Colonic mucosa (tissue), 4 donors: Measurements from ENCODE around the gene DDX3X. TPM values are rescaled to one million over a fixed set of nuclear protein-coding genes. Genes with fewer than 3 reads are reported as not detected.
"Not testable (repeated sequence)": the region's sequence is repeated elsewhere in the genome, so short reads cannot be mapped to it uniquely, and the experiment has no call there.

Source experiments
- DNase-seq: peaks from one replicate; pipeline ENCODE4 v3.0.0-alpha.2; 2020
- H3K27ac ChIP-seq: fragments of 200-600 bp; one replicate; pipeline ENCODE4 v1.8.0; 2021
- H3K27me3 ChIP-seq: fragments of 200-600 bp; one replicate; pipeline ENCODE4 v1.8.0; 2021
- H3K36me3 ChIP-seq: fragments of 200-600 bp; one replicate; pipeline ENCODE4 v1.8.0; 2021
- H3K4me1 ChIP-seq: fragments of 200-600 bp; one replicate; pipeline ENCODE4 v1.8.0; 2021; ENCODE audit warnings: mild to moderate bottlenecking
- H3K4me3 ChIP-seq: fragments of 200-600 bp; one replicate; pipeline ENCODE4 v1.8.0; 2021
- H3K9ac ChIP-seq, 2 donors: one replicate each; pipeline ENCODE4 v1.7.0; 2013; ENCODE audit warnings: control low read depth in 2 of 2, low read depth in 2 of 2, low read length in 2 of 2
- H3K9me3 ChIP-seq: fragments of 200-600 bp; one replicate; pipeline ENCODE4 v1.8.0; 2021
- CTCF ChIP-seq: fragments of 200-600 bp; IDR thresholded peaks from one replicate; pipeline ENCODE4 v1.8.0; 2022; ENCODE audit warnings: antibody characterized with exemption, mild to moderate bottlenecking
- intact Hi-C: fragments of 100-400 bp; cut with DNase I; formaldehyde crosslinking; loops from one replicate; pipeline ENCODE4 v1.14.1; 2022
- total RNA-seq, 2 donors: library from RNA; stranded (reverse); fragmentation: NEBNext Ultra II Directional in 1 of 2; extraction: Animal tissue kit (Norgen Biotek cat#: 25700) in 1 of 2; gene quantifications; one replicate each; pipeline ENCODE4 v1.2.1, GENCODE V29; 2021
- donor health status: healthy.
- donor health status: DM: no; HTN: no; CAD: no.
- donor health status: DM: no; HTN: no; CAD: no.

Gene DDX3X
- total RNA-seq, 2 donors from 2014 or later = 192 to 318 TPM

- H3K9me3 ChIP-seq = no peaks in the 10 kb centered on the region
- no peaks in the 10 kb centered on the region for H3K27me3 ChIP-seq
- no peak for DNase-seq
- peaks cover 12% of the 10 kb centered on the region for H3K36me3 ChIP-seq
- no peak overlapping the region for H3K4me3 ChIP-seq
- no peaks in the 10 kb centered on the region for H3K4me1 ChIP-seq
- intact Hi-C loops = no loop called here
- H3K9ac ChIP-seq = no peak overlapping the region
- no peak for TF ChIP-seq CTCF
- no peak overlapping the region for H3K27ac ChIP-seq
These were observed 17.1 kb downstream of the DDX3X start for GRCh38 chrX:41350976-41351569.

GRCh38 chrX:41351923-41352322, 18.0 kb downstream of the DDX3X start:
- DNase-seq = no peak

GRCh38 chrX:41352329-41352838, 18.4 kb downstream of the DDX3X start:
- no peaks in the 10 kb centered on the region for H3K27me3 ChIP-seq
- intact Hi-C loops = no loop called here
- H3K4me1 ChIP-seq = no peaks in the 10 kb centered on the region
- DNase-seq = no peak
- no peaks in the 10 kb centered on the region for H3K9me3 ChIP-seq
- H3K36me3 ChIP-seq = no peaks in the 10 kb centered on the region
- H3K4me3 ChIP-seq = no peak overlapping the region
- H3K9ac ChIP-seq = no peak overlapping the region
- no peak for TF ChIP-seq CTCF
- H3K27ac ChIP-seq = no peak overlapping the region

More at GRCh38 chrX:41351923-41352322, 18.0 kb downstream of the DDX3X start:
- H3K4me1 ChIP-seq = no peaks in the 10 kb centered on the region
- no peak for TF ChIP-seq CTCF
- no peak overlapping the region for H3K27ac ChIP-seq
- H3K9ac ChIP-seq = no peak overlapping the region
- intact Hi-C loops = no loop called here
- H3K27me3 ChIP-seq = no peaks in the 10 kb centered on the region
- no peak overlapping the region for H3K4me3 ChIP-seq
- H3K9me3 ChIP-seq = no peaks in the 10 kb centered on the region
- peaks cover 4% of the 10 kb centered on the region for H3K36me3 ChIP-seq

GRCh38 chrX:41353985-41354384, 20.0 kb downstream of the DDX3X start:
- no peak for TF ChIP-seq CTCF
- Histone ChIP-seq H3K27me3 (no peaks in the 10 kb centered on the region), H3K4me1 (no peaks in the 10 kb centered on the region), H3K9me3 (no peaks in the 10 kb centered on the region), H3K4me3 (no peak overlapping the region), H3K36me3 (no peaks in the 10 kb centered on the region), H3K27ac (no peak overlapping the region), H3K9ac (no peak overlapping the region)
- intact Hi-C loops = no loop called here
- no peak for DNase-seq

- Histone ChIP-seq H3K9ac (no peak overlapping the region), H3K27me3 (no peaks in the 10 kb centered on the region), H3K27ac (no peak overlapping the region), H3K9me3 (no peaks in the 10 kb centered on the region), H3K36me3 (no peaks in the 10 kb centered on the region), H3K4me3 (no peak overlapping the region), H3K4me1 (no peaks in the 10 kb centered on the region)
- DNase-seq = no peak
- no peak for TF ChIP-seq CTCF
- intact Hi-C loops = no loop called here
These were observed 35.2 kb downstream of the DDX3X start for GRCh38 chrX:41369152-41369551.

GRCh38 chrX:41371575-41371974, 37.6 kb downstream of the DDX3X start:
- H3K9me3 ChIP-seq, intact Hi-C loops, H3K36me3 ChIP-seq, H3K4me1 ChIP-seq, H3K9ac ChIP-seq, H3K4me3 ChIP-seq, DNase-seq, H3K27ac ChIP-seq, H3K27me3 ChIP-seq: not testable (repeated sequence)
